Stomach (tissue), 4 donors: Measurements from ENCODE around the gene TSPAN2.

Experiments used
- EP300 ChIP-seq: sonication (generic); formaldehyde crosslinking; IDR thresholded peaks from one replicate; pipeline ENCODE4 v1.6.1; 2017; ENCODE audit warnings: antibody characterized with exemption
- POLR2A ChIP-seq, 4 donors: fragments of 450-650 bp; IDR thresholded peaks; one replicate each; pipeline ENCODE4 v1.6.1; 2016; ENCODE audit warnings: antibody characterized with exemption in 4 of 4, control low read depth in 2 of 4, mild to moderate bottlenecking in 1 of 4, moderate library complexity in 1 of 4
- POLR2AphosphoS5 ChIP-seq, 3 donors: sonication (generic); formaldehyde crosslinking; IDR thresholded peaks; one replicate each; pipeline ENCODE4 v1.6.1; 2016; ENCODE audit warnings: antibody characterized with exemption in 3 of 3
- TF ChIP-seq, protein P1 (sequence below), 7 experiments: fragments of 450-650 bp in 4 of 7; fragments of 200-600 bp in 3 of 7; sonication (generic) in 3 of 7; IDR thresholded peaks; one replicate each; pipeline ENCODE4 v1.5.1; 2016 to 2019; ENCODE audit warnings: antibody characterized with exemption in 7 of 7, control low read depth in 2 of 7, mild to moderate bottlenecking in 1 of 7

DNA sequence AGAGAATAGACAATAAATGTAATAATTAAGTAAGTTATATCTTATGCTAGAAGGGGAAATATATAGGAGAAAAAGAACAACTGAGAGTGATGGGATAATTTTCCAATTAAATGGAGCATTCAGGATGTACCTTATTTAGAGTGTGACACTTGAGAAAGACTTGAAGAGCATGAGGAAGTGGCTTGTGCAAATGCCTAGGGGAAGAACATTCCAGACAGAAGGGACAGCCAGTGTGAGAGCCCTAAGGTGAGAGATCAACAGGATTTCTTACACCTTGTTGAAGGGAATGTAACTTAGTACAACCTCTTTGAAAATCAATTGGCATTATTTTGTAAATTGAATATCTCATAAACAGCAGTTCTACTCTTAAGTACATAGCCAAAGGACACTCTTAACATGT, 28.8 kb upstream of the TSPAN2 start:
- TF ChIP-seq, protein P1, sequence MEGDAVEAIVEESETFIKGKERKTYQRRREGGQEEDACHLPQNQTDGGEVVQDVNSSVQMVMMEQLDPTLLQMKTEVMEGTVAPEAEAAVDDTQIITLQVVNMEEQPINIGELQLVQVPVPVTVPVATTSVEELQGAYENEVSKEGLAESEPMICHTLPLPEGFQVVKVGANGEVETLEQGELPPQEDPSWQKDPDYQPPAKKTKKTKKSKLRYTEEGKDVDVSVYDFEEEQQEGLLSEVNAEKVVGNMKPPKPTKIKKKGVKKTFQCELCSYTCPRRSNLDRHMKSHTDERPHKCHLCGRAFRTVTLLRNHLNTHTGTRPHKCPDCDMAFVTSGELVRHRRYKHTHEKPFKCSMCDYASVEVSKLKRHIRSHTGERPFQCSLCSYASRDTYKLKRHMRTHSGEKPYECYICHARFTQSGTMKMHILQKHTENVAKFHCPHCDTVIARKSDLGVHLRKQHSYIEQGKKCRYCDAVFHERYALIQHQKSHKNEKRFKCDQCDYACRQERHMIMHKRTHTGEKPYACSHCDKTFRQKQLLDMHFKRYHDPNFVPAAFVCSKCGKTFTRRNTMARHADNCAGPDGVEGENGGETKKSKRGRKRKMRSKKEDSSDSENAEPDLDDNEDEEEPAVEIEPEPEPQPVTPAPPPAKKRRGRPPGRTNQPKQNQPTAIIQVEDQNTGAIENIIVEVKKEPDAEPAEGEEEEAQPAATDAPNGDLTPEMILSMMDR (IDR thresholded peaks at IDR 0.05), result no peak
- TF ChIP-seq EP300 (no peak), POLR2AphosphoS5 (IDR thresholded peaks at IDR 0.05) (no peak), POLR2A (IDR thresholded peaks at IDR 0.05) (no peak)
